WTC11 (cell line): Measurements from ENCODE around the gene GPR26. TPM values are rescaled to one million over a fixed set of nuclear protein-coding genes. Genes with fewer than 3 reads are reported as not detected.

Source experiments
- ATAC-seq: fragments of 200-7000 bp; cut with Tn5 transposase; 2 replicates; pipeline ENCODE4 v1.10.0; 2021; ENCODE audit warnings: mild to moderate bottlenecking, moderate library complexity
- CTCF ChIA-PET: fragments of 300-600 bp; sonication (Branson Sonifier 250); formaldehyde crosslinking; loops from one replicate; lab custom pipeline; 2021; ENCODE audit warnings: antibody characterized with exemption; lab: Charles Lee
- POLR2A ChIA-PET: fragments of 350-600 bp; sonication (Branson Sonifier 250); formaldehyde crosslinking; loops from one replicate; lab custom pipeline; 2021; ENCODE audit warnings: antibody characterized with exemption; lab: Charles Lee
- DNase-seq: peaks from one replicate; pipeline ENCODE4 v3.0.0; 2021; ENCODE audit warnings: low spot score
- H3K27ac Mint-ChIP-seq: 2 replicates; pipeline ENCODE4 v1.8.0; 2021; ENCODE audit warnings: mixed read lengths
- H3K27me3 Mint-ChIP-seq: 2 replicates; pipeline ENCODE4 v1.8.0; 2021; ENCODE audit warnings: low read depth, mild to moderate bottlenecking, moderate library complexity, mixed read lengths
- H3K36me3 Mint-ChIP-seq: 2 replicates; pipeline ENCODE4 v1.8.0; 2021; ENCODE audit warnings: mixed read lengths
- H3K4me1 Mint-ChIP-seq: 2 replicates; pipeline ENCODE4 v1.8.0; 2022; ENCODE audit warnings: mixed read lengths
- H3K4me3 Mint-ChIP-seq: 2 replicates; pipeline ENCODE4 v1.8.0; 2021; ENCODE audit warnings: mild to moderate bottlenecking, moderate library complexity, mixed read lengths
- H3K9me3 Mint-ChIP-seq: 2 replicates; pipeline ENCODE4 v1.8.0; 2021; ENCODE audit warnings: mixed read lengths
- ATF1 ChIP-seq: sonication (generic); formaldehyde crosslinking; IDR thresholded peaks from 2 replicates; pipeline ENCODE4 v1.8.1; 2023; ENCODE audit warnings: mild to moderate bottlenecking, moderate library complexity, missing genetic modification reagents
- HMGA2 ChIP-seq: fragments of 250-450 bp; sonication (Bioruptor Pico); IDR thresholded peaks from 2 replicates; pipeline ENCODE4 v1.4.0; 2021; ENCODE audit warnings: mild to moderate bottlenecking, moderate library complexity
- OVOL2 ChIP-seq: fragments of 250-450 bp; sonication (Bioruptor Pico); IDR thresholded peaks from 2 replicates; pipeline ENCODE4 v1.9.0; 2021; ENCODE audit warnings: mild to moderate bottlenecking, borderline replicate concordance
- SOX15 ChIP-seq: fragments of 250-450 bp; sonication (Bioruptor Pico); IDR thresholded peaks from 2 replicates; pipeline ENCODE4 v1.9.0; 2021; ENCODE audit warnings: mild to moderate bottlenecking
- TEAD1 ChIP-seq: sonication (generic); formaldehyde crosslinking; IDR thresholded peaks from 2 replicates; pipeline ENCODE4 v1.8.0; 2022; ENCODE audit warnings: mild to moderate bottlenecking, missing genetic modification reagents
- ZNF121 ChIP-seq: sonication (generic); formaldehyde crosslinking; IDR thresholded peaks from 2 replicates; pipeline ENCODE4 v1.8.0; 2023; ENCODE audit warnings: missing genetic modification reagents
- ZNF232 ChIP-seq: sonication (generic); formaldehyde crosslinking; IDR thresholded peaks from 2 replicates; pipeline ENCODE4 v1.8.0; 2022; ENCODE audit warnings: mild to moderate bottlenecking, missing genetic modification reagents
- ZNF396 ChIP-seq: fragments of 250-450 bp; sonication (Bioruptor Pico); IDR thresholded peaks from 2 replicates; pipeline ENCODE4 v1.8.0; 2021; ENCODE audit warnings: mild to moderate bottlenecking, moderate library complexity, borderline replicate concordance
- ZNF532 ChIP-seq: fragments of 250-450 bp; sonication (Bioruptor Pico); IDR thresholded peaks from 2 replicates; pipeline ENCODE4 v1.9.0; 2021; ENCODE audit warnings: mild to moderate bottlenecking, borderline replicate concordance
- ZNF671 ChIP-seq: fragments of 250-450 bp; sonication (Bioruptor Pico); IDR thresholded peaks from 2 replicates; pipeline ENCODE4 v1.8.0; 2021; ENCODE audit warnings: mild to moderate bottlenecking
- total RNA-seq: library from RNA; stranded (reverse); gene quantifications from 3 replicates; pipeline ENCODE4 v1.2.3, GENCODE V29; 2021
- TF ChIP-seq, protein P1 (sequence below): sonication (generic); formaldehyde crosslinking; IDR thresholded peaks from 2 replicates; pipeline ENCODE4 v1.8.0; 2023; ENCODE audit warnings: mild to moderate bottlenecking, missing genetic modification reagents
- TF ChIP-seq, protein P2 (sequence below): sonication (generic); formaldehyde crosslinking; conservative IDR thresholded peaks from 2 replicates; pipeline ENCODE4 v1.8.1; 2023; ENCODE audit warnings: mild to moderate bottlenecking, low read depth, missing genetic modification reagents, moderate library complexity
- TF ChIP-seq, protein P3 (sequence below): sonication (generic); formaldehyde crosslinking; IDR thresholded peaks from 2 replicates; pipeline ENCODE4 v1.8.0; 2023; ENCODE audit warnings: missing genetic modification reagents, mild to moderate bottlenecking, borderline replicate concordance

The GPR26 gene
- total RNA-seq, 1 experiment from 2014 or later: 0.07 TPM

- Mint-ChIP-seq H3K4me3 (no peak overlapping the region), H3K9me3 (peaks cover 5% of the 10 kb centered on the region; the same call in 1 of the 2 replicates), H3K27me3 (no peaks in the 10 kb centered on the region; the same call in 1 of the 2 replicates), H3K4me1 (peaks cover 3% of the 10 kb centered on the region; the same call in 1 of the 2 replicates), H3K36me3 (no peaks in the 10 kb centered on the region), H3K27ac (no peak overlapping the region)
- no peak for TF ChIP-seq SOX15 (CRISPR knock-in tag)
- TF ChIP-seq, protein P1, sequence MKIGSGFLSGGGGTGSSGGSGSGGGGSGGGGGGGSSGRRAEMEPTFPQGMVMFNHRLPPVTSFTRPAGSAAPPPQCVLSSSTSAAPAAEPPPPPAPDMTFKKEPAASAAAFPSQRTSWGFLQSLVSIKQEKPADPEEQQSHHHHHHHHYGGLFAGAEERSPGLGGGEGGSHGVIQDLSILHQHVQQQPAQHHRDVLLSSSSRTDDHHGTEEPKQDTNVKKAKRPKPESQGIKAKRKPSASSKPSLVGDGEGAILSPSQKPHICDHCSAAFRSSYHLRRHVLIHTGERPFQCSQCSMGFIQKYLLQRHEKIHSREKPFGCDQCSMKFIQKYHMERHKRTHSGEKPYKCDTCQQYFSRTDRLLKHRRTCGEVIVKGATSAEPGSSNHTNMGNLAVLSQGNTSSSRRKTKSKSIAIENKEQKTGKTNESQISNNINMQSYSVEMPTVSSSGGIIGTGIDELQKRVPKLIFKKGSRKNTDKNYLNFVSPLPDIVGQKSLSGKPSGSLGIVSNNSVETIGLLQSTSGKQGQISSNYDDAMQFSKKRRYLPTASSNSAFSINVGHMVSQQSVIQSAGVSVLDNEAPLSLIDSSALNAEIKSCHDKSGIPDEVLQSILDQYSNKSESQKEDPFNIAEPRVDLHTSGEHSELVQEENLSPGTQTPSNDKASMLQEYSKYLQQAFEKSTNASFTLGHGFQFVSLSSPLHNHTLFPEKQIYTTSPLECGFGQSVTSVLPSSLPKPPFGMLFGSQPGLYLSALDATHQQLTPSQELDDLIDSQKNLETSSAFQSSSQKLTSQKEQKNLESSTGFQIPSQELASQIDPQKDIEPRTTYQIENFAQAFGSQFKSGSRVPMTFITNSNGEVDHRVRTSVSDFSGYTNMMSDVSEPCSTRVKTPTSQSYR: no peak
- TF ChIP-seq ZNF532 (CRISPR knock-in tag): no peak
- POLR2A ChIA-PET: interaction anchor here (0.6 kb wide), 1 partner anchor 11 kb away, joined by 3 read pairs; no protein-coding TSS in a partner anchor
- CTCF ChIA-PET: interaction anchor here (0.6 to 1.2 kb wide), 2 partner anchors 10 to 269 kb away, joined by 3 read pairs; no protein-coding TSS in a partner anchor
- DNase-seq (no peak), ATAC-seq (no peak)
These were observed 16.5 kb upstream of the GPR26 start for GRCh38 chr10:123649676-123650075.

DNA sequence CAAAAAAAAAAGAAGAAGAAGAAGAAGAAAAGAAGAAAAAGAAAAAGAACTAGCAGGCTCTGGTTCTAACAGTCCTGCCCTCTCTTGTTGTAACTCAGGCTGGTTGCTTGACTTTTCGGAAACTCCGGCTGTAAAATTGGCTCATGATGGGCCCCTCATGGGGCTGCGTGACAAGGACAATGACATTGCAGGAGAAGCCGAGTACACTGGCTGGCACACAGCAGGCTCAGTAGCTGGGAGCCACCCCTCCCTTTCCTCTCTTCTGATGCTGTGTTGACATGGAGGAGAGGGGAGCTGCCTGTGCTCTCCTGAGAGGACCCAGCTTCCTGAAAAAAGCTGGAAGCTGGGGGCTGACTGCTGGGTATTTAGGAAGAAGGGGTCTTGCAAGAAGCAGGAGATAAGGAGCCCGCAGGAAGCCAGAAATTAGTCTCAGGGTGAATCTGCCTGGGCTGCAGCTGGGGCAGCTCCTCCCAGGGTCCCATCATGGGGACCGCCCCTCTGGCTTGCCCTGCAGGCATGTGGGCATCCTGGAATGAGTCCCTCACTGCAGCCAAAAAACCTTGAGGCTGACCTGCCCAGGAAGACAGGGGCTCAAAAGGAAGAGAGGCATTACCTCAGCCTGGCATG is 14.6 kb upstream of the GPR26 start:
- DNase-seq: no peak
- no peak overlapping the region for H3K4me3 Mint-ChIP-seq
- ChIA-PET CTCF (interaction anchor here (0.7 to 2.3 kb wide), 6 partner anchors 11 to 245 kb away, joined by 3 to 10 read pairs (median 4); no protein-coding TSS in a partner anchor), POLR2A (no interaction called here)
- no peak overlapping the region for H3K27ac Mint-ChIP-seq
- H3K36me3 Mint-ChIP-seq: no peaks in the 10 kb centered on the region
- peaks cover 19% of the 10 kb centered on the region for H3K4me1 Mint-ChIP-seq
- no peak for ATAC-seq
- peaks cover 5% of the 10 kb centered on the region; the same call in 1 of the 2 replicates for H3K9me3 Mint-ChIP-seq
- TF ChIP-seq, protein P2, sequence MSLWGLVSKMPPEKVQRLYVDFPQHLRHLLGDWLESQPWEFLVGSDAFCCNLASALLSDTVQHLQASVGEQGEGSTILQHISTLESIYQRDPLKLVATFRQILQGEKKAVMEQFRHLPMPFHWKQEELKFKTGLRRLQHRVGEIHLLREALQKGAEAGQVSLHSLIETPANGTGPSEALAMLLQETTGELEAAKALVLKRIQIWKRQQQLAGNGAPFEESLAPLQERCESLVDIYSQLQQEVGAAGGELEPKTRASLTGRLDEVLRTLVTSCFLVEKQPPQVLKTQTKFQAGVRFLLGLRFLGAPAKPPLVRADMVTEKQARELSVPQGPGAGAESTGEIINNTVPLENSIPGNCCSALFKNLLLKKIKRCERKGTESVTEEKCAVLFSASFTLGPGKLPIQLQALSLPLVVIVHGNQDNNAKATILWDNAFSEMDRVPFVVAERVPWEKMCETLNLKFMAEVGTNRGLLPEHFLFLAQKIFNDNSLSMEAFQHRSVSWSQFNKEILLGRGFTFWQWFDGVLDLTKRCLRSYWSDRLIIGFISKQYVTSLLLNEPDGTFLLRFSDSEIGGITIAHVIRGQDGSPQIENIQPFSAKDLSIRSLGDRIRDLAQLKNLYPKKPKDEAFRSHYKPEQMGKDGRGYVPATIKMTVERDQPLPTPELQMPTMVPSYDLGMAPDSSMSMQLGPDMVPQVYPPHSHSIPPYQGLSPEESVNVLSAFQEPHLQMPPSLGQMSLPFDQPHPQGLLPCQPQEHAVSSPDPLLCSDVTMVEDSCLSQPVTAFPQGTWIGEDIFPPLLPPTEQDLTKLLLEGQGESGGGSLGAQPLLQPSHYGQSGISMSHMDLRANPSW (CRISPR knock-in tag): no peak
- TF ChIP-seq OVOL2 (CRISPR knock-in tag) (no peak), ZNF396 (CRISPR knock-in tag) (no peak), TEAD1 (no peak), ZNF671 (no peak), ZNF121 (no peak), HMGA2 (CRISPR knock-in tag) (no peak), ATF1 (CRISPR knock-in tag) (no peak), ZNF232 (CRISPR knock-in tag) (no peak)
- TF ChIP-seq, protein P3, sequence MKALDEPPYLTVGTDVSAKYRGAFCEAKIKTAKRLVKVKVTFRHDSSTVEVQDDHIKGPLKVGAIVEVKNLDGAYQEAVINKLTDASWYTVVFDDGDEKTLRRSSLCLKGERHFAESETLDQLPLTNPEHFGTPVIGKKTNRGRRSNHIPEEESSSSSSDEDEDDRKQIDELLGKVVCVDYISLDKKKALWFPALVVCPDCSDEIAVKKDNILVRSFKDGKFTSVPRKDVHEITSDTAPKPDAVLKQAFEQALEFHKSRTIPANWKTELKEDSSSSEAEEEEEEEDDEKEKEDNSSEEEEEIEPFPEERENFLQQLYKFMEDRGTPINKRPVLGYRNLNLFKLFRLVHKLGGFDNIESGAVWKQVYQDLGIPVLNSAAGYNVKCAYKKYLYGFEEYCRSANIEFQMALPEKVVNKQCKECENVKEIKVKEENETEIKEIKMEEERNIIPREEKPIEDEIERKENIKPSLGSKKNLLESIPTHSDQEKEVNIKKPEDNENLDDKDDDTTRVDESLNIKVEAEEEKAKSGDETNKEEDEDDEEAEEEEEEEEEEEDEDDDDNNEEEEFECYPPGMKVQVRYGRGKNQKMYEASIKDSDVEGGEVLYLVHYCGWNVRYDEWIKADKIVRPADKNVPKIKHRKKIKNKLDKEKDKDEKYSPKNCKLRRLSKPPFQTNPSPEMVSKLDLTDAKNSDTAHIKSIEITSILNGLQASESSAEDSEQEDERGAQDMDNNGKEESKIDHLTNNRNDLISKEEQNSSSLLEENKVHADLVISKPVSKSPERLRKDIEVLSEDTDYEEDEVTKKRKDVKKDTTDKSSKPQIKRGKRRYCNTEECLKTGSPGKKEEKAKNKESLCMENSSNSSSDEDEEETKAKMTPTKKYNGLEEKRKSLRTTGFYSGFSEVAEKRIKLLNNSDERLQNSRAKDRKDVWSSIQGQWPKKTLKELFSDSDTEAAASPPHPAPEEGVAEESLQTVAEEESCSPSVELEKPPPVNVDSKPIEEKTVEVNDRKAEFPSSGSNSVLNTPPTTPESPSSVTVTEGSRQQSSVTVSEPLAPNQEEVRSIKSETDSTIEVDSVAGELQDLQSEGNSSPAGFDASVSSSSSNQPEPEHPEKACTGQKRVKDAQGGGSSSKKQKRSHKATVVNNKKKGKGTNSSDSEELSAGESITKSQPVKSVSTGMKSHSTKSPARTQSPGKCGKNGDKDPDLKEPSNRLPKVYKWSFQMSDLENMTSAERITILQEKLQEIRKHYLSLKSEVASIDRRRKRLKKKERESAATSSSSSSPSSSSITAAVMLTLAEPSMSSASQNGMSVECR: no peak
- no peaks in the 10 kb centered on the region; the same call in 1 of the 2 replicates for H3K27me3 Mint-ChIP-seq
